HG02973 (cell line): ENCODE results near the gene ZDHHC16.
A peak's percentile ranks its signal among the peaks of the same experiment; 100 is the strongest.
"Not testable (repeated sequence)": the region's sequence is repeated elsewhere in the genome, so short reads cannot be mapped to it uniquely, and the experiment has no call there.

Source experiments
- ATAC-seq: cut with Tn5 transposase; IDR thresholded peaks from one replicate; pipeline ENCODE4 v1.9.1; 2021; ENCODE audit warnings: moderate library complexity; ENCODE audit not compliant: unreplicated experiment

The ZDHHC16 gene

GRCh38 chr10:97445722-97446639 lies at the start of gene ZDHHC16, which contains the start of gene EXOSC1:
Gene ZDHHC16, plus strand, starts transcription at chr10:97446175. Its CDS starts 5,501 bp downstream, at chr10:97451676.
Gene EXOSC1, minus strand, starts transcription at chr10:97446006. Its CDS starts 21 bp downstream, at chr10:97445985.
- peak; percentile 96 for ATAC-seq

GRCh38 chr10:97399843-97400545 lies 46.0 kb upstream of the ZDHHC16 start:
- no peak for ATAC-seq

- peak; percentile 95 for ATAC-seq
Observed at GRCh38 chr10:97400665-97401454, 45.1 kb upstream of the ZDHHC16 start, which contains the start of gene RRP12. Gene RRP12, minus strand, starts transcription at chr10:97401340. Its CDS starts 109 bp downstream, at chr10:97401231.

- ATAC-seq, result no peak
Observed at GRCh38 chr10:97401455-97401919, 44.5 kb upstream of the ZDHHC16 start.

- ATAC-seq, result no peak
Observed at GRCh38 chr10:97404044-97404443, 41.9 kb upstream of the ZDHHC16 start.

GRCh38 chr10:97406064-97406463 lies 39.9 kb upstream of the ZDHHC16 start:
- ATAC-seq, result no peak

GRCh38 chr10:97406483-97406882 lies 39.5 kb upstream of the ZDHHC16 start:
- ATAC-seq, result not testable (repeated sequence)

GRCh38 chr10:97407211-97407951 lies 38.6 kb upstream of the ZDHHC16 start:
- peak; percentile 80 for ATAC-seq

GRCh38 chr10:97407952-97408248 lies 38.1 kb upstream of the ZDHHC16 start:
- ATAC-seq, result no peak

GRCh38 chr10:97408496-97408992 lies 37.4 kb upstream of the ZDHHC16 start:
- no peak for ATAC-seq

- ATAC-seq, result no peak
Observed at GRCh38 chr10:97411406-97411805, 34.6 kb upstream of the ZDHHC16 start.

GRCh38 chr10:97412891-97413304 lies 33.1 kb upstream of the ZDHHC16 start:
- no peak for ATAC-seq

- ATAC-seq, result no peak
Observed at GRCh38 chr10:97416565-97416964, 29.4 kb upstream of the ZDHHC16 start.

GRCh38 chr10:97423757-97424098 lies 22.2 kb upstream of the ZDHHC16 start:
- ATAC-seq, result not testable (repeated sequence)

- ATAC-seq, result peak; percentile 73
Observed at GRCh38 chr10:97425964-97426775, 19.8 kb upstream of the ZDHHC16 start, which contains the start of gene PGAM1. Gene PGAM1, plus strand, starts transcription at chr10:97426191. Its CDS starts 117 bp downstream, at chr10:97426308.

GRCh38 chr10:97426776-97427570 lies 19.0 kb upstream of the ZDHHC16 start:
- ATAC-seq, result no peak

GRCh38 chr10:97427571-97428179 lies 18.3 kb upstream of the ZDHHC16 start:
- ATAC-seq, result no peak

- ATAC-seq, result no peak
Observed at GRCh38 chr10:97428572-97428981, 17.4 kb upstream of the ZDHHC16 start.
